NCI-H446 treated with DMSO at 0.1 percent for 48 hours (cell line): ENCODE measurements around the gene CDH16.
"Not testable (repeated sequence)": the region's sequence is repeated elsewhere in the genome, so short reads cannot be mapped to it uniquely, and the experiment has no call there.

ENCODE experiments used
- DNase-seq: peaks from one replicate; lab custom pipeline; 2025; lab: John Stamatoyannopoulos, UW

Gene CDH16

DNA sequence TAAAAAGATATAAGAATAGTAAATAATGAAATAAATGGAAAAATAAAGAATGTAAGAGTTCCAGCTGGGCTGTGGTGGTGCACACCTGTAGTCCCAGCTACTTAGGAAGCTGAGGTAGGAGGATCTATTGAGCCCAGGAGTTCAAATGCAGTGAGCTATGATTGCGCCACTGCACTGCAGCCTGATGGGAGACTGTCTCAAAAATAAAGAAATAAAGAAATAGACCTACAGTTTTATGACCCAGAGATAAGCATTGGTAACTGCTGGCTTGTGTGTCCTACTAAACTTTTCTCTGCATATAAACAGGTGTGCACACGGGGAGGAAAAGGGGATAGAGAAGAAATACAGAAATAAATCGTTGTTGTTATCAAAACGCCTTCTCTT, 46.1 kb downstream of the CDH16 start:
- no peak for DNase-seq

DNA sequence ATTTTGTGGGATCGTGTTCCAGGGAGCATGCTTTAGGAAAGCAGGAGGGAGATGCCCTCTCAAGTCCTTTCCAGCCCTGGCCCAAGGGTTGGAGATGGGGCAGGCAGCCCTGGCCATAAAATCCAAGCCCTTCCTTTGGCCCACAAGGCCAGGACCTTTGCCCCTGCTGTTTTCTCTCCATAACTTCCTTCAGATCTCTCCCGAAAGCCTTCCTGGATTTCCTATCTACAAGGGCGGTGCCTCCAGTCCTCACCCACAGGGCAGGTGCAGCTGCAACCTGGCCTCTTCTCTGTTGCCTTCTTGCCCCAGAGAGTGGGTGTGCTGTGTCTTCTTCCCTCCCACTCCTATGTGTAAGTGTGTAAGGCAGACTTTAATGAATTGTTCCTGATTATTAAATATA, 46.8 kb downstream of the CDH16 start:
- DNase-seq, result no peak

DNA sequence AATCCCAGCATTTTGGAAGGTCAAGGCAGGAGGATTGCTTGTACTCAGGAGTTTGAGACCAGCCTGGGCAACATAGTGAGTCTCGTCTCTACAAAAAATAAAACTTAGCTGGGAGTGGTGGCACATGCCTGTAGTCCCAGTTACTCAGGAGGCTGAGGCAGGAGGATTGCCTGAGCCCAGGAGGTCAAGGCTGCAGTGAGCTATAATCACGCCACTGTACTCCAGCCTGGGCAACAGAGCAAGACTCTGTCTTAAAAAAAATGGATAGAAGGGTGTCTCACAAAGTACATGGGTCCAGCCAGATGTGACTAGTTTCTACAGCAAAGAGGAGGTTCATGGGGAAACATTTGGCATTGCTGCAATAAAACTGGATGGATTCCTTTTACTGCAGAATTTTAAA, 47.3 kb downstream of the CDH16 start:
- DNase-seq, result not testable (repeated sequence)

DNA sequence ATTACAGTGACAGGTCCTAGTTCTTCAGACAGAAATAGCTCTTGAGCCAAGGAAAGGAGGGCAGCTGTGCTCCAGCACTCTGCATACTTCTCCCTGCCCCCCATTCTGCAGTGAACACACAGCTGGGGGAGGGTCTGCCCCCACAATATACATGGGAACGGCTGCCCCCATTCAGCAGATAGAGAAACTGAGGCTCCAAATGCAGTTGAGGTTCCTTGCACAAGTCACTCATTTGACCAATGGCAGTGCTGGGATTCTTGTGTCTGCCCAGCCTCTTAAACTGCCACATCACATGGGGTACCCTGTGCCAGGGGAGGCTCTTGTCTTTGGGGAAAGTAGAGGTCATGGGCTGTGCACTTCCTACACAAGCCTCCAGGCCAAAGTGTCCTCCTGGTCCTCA, 49.3 kb downstream of the CDH16 start:
- DNase-seq, result no peak

DNA sequence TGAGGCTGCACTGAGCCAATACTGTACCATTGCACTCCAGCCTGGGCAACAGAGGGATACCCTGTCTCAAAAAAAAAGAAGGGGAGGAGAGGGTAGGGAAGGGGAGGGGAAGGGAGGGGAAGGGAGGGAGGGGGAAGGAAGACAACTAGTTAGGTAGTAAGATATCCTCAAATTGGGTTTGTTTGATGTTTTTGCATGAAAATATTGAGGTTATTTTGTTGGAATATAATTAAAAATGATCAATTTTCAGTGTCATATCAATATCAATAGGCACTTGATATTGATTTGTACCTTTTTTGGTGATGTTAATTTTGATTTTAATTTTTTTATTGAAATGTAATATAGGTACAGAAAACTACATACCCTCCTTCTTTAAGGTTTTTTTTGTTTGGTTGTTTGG, 55.0 kb downstream of the CDH16 start:
- DNase-seq, result no peak

DNA sequence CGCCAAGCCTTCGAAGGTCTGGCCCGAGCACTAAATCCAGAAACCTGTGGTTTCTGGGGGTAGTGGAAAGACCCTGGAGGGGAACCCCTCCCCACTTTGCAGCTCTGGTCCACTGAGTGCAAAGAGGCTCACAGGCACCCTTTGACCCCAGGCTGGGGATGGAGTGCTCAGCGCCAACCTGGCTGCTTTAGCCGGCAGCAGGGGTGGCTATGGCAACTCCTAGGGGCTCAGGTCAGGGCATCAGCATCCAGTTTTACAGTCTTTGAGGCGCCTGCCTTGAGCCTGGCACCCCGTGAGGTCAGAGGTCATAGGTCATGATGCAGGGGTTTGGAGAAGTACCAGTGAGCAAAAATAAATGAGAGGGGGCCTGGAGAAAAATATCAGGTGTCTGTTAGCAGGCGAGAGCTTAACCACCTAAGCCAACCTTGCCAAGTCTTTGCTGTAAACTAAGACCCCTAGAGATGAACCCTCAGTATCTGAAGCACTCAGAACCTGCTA, 56.6 kb downstream of the CDH16 start:
- no peak for DNase-seq

DNA sequence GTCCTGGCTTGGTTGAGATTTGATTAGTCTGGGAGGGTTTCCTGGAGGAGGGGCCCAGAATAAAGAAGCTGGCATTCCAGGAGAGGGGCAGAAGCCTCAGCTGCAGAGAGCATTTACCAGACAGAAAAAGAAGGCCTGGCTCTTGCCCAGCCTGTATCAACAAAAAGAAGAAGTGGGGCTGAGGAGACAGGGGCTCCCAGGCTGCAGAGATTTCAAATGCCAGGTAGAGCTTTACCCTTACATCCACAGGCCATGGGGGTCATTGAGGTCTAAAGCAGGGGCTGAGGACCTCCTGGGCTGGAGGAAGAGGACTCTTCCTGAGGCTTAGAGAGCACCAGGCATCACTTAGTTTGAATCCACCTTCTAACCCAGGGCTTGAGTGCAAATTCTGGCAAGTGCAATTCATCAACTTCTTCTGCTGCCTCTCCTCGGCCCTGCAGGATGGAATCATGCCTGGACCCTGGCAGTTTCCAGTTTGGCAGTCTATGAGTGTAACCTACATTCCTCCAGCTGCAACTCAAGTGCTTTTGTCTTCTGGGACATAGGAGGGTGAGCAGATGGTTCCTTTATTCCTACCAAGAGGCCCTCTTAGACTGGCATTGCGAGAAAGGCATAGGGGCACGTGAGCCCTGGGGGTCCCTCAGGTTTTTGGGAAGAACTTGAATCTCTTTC, 59.2 kb downstream of the CDH16 start:
- no peak for DNase-seq

DNA sequence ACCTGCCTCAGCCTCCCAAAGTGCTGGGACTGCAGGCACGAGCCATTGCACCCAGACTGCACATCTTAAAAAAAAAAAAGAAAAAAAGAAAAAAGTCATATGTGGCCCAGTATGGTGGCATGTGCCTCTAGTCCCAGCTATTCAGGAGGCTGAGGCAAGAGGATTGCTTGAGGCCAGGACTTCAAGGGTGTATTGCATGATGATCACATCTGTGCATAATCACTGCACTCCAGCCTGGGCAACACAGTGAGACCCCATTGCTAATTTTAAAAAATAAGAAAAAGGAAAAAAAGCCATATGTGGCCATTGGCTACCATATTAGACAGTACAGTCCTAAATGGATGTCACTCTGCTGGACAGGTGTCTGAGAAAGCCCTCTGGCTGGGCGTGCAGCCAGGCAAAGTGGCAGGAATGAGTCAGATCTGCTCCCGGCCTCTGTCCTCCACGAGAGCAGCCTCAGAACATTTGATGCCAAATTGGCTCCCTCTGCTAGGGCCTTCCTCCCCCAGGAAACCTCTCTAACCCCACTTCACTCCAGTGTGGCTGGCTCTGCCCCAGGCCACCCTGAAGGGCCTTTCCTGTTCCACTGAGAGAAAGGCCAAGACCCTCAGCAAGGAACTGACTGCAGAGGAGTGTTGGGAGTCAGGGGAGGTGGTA, 59.8 kb downstream of the CDH16 start:
- DNase-seq, result peak; percentile 16
